Stimulated activated naive CD8-positive, alpha-beta T cell treated with anti-CD3 and anti-CD28 coated beads, Interleukin-15, Interleukin-2, amounts not matched to agents 100 U/mL and 50 U/mL, for 24 hours (primary cell): ENCODE data around the gene ZNF497.
A peak's percentile ranks its signal among the peaks of the same experiment; 100 is the strongest.
"Not testable (repeated sequence)": the region's sequence is repeated elsewhere in the genome, so short reads cannot be mapped to it uniquely, and the experiment has no call there.

ENCODE experiments used
- ATAC-seq: fragments of 150-1000 bp; cut with Tn5 transposase; one replicate; pipeline ENCODE4 v1.10.0; 2021
- DNase-seq: peaks from one replicate; pipeline ENCODE4 v3.0.0; 2021

The ZNF497 gene

DNA sequence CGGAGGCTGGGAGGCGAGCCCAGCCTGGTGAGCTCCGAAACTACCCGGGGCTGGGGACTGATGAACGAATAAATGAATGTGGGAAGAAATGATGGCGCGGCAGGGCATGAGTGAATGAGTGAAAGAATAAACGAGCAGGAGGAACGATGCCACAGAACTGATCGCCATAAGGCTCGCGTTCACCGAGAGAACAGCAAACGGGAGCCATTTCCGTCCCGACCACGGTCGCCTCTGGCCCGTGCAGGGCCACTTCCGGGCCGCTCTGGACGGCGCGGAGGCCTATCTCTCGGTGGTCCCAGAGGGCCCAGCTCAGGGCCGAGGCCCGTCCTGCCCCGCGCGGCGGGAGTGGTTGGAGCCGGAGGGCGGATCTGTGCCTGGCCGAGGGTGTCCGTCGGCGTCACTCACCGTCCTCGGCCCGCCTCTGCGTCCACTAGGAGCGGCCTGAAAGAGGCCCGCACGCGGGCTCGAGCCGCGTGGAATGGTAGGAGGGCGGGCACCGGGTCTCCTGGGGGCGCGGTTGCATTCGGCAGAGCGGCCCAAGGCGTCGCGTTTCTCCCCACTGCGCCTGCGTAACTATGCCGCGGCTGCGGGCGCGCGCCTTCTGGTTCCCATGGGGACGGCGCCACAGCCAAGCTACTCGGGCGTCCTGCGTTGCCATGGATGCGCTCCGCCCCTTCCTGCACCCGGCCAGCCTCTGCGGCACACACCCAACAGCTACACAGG is at the start of gene ZNF497:
Gene ZNF497, minus strand, starts transcription at position 480 of the 723 bp plus-strand sequence. CDS start 5,116 bp downstream, outside the sequence.
- ATAC-seq = peak; percentile 95
- peak; percentile 98 for DNase-seq

DNA sequence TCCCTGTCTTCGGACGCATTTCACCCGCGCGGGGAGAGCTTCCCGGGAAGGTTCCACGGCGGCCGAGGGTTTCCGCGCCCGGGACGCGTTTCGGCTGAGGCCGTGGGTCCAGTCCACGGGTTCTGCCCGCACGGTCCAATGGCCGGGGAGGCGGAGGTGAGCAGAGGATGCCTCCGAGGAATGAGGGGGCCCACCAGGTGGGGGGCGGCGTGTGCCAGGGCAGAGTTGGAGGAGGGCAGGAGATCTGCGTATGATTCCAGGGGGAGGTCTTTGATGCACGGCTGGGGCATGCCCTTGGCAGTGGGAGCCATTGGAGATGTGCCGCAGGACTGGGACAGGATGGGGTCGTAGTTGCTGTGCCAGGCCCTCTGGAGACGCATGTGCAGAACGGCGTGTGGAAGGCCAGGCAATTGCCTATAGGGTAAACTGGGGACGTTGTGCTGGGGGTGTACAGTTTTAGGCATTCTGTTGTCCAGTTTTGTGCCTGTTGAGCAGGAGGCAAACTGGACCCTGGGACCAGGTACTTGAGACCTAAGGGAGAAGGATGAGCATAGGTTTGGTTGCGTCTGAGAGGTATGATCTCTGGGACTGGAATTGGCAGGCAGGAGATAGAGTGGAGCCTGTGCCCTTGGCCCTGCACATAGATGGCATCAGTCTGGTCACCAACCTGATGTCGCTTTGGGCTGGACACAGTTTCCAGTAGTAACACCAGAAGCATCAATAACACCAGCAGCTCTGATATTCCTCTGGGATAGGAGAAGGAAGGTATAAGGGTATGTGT is 46.6 kb upstream of the ZNF497 start:
- peak; percentile 53 for DNase-seq
- ATAC-seq = peak; percentile 28

DNA sequence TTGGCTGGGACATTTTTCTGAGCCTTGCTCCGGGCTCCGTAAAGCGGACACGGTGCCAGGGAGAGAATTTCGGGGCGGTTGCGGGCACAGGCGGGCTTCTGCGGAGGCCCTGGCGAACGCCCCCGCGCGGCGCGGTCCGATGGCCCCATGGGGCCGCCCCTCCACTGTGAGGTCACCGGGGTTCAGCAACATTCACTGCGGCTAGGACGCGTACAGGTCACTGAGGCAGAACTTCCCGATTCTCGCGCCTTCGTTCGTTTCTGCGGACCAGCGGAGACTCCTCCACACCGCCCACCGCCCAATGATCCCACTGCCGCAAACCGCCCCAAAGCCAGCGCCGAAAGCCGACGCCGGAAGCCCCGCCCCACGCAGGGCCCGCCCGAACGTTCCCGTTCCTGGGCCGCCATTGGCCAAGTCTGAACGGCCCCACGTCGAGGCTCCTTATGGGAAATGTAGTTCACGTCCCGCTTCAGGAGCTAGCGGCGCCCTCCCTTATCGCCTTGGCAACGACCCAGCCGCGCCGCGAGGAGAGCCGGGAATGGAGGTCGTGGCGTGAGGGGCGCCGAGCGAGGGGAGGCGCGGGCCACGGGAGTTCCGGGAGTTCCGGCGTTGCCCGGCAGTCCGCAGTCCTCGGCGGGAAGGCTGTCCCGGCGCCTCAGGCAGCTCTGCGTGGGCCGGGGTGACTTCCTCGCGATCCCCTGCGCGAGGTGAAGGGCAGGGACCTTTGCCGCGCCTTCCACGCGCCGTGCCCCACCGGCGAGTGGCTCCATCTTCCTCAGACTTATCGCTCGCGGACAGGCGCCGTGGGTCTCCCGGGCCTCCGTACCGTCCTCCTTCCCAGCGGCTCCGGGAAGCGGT is 45.8 kb upstream of the ZNF497 start, which contains the start of gene ZNF584:
Gene ZNF584, plus strand, starts transcription at position 498 of the 858 bp plus-strand sequence. CDS start 499 bp downstream, outside the sequence.
- peak; percentile 96 for DNase-seq
- peak; percentile 96 for ATAC-seq

DNA sequence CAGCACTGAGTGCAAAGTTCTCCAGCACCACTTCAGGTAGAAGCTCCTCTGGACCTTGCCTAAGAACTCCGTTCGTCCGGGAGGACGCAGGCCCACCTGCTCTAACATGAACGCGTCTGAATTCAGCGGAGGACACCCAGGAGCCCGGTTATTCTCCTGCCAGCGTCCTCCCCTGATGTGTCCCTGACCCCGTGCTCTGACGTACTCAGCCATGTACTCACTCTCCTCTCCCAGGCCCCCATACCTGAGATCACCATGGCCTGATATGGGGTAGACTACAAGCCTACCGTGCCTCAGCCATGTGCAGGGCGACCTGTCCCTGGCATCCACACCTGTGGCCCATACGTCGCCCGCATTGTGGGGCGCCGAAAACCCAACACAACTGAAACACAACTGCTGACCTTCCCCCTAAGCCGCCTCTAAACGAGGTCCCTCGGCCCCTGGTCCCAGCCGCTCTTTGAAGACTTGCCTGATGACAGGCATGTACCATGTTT is 45.2 kb upstream of the ZNF497 start:
- peak; percentile 15 for ATAC-seq
- peak; percentile 26 for DNase-seq

DNA sequence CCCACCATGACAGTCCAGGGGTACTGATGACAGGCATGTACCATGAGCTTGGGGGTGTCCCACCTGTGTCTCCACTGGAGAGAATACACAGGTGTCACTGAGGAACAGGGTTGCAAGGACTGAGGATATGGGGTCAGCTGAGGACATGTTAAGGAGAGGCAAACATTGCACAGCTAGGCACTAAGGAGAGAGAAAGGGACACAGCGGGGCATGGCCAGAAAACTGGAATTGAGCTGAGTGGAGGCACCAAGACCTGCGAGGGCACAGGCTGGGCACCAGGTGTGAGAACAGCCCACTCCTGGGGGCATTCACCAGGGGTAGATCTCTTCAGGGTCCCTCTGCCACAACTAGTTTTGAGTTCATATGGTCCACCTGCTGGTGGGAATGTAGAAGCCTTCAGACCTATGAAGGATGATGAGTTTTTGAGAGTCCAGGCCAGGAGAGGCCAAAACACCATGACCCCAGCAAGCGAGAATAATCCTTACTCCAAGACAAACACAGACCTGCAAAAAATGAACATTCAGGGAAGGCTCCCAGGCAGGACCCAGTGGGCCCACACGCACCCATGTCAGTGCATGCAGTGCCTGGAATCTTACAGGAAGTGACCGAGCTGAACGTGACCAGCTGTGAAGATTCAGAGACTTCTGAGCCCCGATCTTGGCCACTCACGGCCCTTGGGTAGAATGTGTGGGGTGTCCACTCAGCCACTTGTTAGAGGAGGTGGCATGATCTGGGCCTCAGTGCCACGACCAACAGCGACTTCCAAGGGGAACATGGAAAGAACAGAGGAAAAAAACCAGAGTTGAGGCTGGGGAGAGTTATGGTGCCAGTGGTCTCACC is 44.5 kb upstream of the ZNF497 start:
- ATAC-seq (no peak), DNase-seq (no peak)

DNA sequence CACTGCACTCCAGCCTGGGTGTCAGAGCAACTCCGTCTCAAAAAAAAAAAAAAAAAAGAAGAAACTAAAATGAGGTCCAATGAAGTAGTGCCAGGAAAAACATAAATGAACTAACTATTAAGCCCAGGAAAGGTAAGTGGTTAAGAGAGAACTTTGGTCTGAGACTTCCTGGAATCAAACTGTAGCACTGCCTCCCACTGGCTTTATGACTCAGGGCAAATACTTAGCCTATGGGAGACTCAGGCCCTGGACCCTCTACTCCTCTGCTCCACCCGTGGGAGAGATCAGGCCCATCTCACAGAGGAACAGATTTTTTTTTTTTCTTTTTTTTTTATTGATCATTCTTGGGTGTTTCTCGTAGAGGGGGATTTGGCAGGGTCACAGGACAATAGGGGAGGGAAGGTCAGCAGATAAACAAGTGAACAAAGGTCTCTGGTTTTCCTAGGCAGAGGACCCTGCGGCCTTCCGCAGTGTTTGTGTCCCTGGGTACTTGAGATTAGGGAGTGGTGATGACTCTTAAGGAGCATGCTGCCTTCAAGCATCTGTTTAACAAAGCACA is 41.4 kb upstream of the ZNF497 start:
- DNase-seq, ATAC-seq: not testable (repeated sequence)

DNA sequence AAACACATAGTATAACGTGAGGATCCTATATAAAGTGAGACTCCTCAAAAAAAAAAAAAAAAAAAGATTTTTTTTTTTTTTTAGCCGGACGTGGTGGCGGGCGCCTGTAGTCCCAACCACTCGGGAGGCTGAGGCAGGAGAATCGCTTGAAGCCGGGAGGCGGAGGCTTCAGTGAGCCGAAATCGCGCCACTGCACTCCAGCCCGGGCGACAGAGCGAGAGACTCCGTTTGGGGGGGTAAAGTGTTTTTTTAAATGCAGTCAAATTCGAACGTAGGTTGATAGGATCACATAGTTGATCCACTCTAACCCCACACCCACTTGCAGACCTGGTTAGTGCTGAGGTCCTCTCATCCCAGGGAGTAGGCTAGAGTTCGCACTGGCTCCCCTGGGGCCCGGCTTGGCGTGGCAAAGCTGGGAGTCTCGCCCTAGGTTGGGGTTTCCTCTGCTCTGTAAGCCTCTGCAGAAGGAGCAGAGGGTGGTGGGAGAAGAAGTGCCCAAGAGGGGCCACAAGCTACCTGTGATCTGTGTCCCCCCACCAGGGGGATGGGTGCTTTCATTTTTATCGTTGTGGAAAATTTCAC is 39.4 kb upstream of the ZNF497 start:
- no peak for ATAC-seq
- no peak for DNase-seq

DNA sequence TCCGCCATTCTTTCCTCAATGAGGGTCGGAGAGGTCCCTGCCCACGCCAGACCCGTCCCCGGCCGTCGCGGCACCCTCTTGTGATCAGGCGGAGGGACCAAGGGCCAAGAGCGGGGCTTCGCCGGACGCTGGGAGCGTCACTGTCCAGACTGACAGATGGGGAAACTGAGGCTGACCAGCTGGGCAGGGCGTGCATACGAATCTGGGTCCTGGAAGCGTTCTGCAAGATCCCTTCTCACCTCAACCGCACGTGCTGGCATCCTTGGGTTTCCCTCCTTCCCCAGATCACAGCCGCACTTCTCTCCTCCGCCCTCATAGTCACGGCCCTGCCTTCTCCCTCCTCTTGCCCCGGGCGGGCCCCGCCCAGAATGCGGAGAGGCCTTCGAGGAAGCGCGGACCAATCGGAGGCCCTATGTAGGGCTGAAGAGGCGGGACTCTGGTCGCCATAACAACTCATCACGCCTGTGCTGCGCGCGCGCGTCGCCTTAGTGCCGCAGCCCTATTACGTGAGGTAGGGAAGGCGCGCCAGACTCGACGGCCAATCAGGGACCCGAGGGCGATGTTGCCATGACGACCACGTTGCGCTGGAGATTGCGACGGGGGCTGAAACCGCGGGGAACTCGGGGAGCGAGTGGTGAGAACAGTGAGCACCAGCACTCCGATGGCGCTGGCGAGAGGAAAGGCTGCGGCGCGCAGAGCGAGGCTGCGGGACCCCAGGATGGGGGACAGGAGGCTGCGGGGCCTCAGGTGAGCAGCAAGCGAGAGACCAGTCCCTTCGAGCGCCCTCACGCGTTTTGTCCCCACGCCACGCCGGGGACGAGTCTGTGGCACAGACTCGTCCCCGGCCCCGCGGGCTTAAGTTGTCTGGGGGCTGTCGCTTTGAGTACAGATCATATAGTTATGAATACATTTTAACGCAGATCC is 38.6 kb upstream of the ZNF497 start:
- ATAC-seq (peak; percentile 96), DNase-seq (peak; percentile 99)

DNA sequence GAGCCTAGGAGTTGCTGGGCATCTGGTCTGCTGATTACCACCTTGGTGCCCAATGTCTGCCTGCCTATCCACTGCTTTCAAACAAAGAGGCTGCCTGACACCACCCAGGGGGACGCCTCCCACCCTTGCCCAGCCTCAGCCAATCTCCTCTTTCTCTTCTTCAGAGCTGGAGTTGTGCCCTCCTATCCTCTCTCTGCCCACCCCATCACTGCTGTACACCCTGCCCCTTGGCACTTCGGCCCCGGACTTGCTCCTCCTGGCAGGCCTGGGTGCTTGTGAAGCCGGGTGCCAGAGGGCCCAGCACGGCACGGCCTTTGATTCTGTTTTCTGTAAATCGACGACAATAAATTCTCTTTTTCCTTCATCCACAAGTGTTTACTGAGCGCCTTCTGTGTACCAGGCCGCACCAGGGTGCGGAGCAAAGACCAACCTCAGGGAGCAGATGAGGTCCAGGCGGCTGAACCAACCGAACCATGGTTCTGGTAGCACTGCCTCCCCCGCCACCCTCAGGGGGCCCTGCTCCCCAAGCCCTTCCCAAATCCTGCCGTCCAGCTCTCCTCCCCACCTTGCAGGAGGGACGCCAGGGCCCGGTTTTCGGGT is 37.9 kb upstream of the ZNF497 start:
- no peak for DNase-seq
- ATAC-seq = no peak

DNA sequence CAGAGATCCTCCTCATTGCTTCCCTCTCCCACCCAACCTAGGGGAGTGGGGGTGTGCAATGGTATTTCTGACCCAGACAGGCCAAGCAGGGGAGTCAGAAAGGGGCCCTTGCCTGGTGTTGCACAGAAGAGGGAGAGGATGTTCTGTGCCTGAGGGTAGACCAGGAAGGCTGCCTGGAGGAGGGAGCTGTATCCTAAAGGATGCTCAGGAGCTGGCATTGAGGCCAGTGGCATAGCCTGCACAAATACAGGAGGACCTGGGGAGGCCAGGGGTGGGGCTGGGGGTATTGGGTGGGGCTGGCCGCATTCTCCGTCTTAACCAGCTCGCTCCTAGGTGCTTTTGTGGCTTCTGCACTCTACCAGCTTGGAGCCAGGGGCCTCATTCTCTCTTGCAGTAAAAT is 37.4 kb upstream of the ZNF497 start:
- DNase-seq = no peak
- no peak for ATAC-seq

DNA sequence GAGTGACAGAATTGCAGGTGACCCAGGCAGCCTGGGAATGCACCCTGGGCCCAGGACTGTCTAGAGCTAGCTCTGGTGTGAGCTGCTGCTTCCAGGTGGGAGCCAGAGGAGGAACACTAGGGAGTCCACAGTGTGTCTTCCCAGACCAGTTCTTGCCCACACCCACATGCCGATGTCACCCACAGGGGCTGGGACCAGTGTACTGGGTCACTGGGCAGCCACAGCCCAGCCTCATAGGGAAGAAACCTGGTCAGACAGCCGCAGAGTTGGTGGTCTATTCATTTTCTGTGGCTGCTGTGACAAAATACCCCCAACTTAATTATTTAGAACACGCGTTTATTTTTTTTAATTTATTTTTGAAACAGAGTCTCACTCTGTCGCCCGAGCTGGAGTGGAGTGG is 36.0 kb upstream of the ZNF497 start:
- ATAC-seq (no peak), DNase-seq (no peak)

DNA sequence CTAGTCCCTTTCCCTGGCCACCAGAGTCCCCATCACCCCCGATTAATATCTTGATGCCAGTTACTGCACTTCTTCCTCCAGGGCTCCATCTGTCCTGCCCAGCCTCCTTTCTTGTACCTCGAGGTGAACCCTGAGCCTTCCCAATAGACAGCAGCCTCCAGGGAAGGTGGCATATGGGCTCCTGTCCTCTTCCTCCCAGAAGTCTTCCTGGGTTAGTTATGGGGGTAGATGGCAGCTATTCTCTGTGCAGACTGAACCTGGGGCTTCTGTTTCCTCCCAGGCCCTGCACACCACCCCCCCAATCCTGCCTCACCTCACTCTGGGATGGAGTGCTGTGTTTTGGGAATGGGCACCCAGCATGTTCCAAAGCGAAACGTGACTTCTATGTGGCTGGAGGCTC is 35.5 kb upstream of the ZNF497 start:
- no peak for ATAC-seq

DNA sequence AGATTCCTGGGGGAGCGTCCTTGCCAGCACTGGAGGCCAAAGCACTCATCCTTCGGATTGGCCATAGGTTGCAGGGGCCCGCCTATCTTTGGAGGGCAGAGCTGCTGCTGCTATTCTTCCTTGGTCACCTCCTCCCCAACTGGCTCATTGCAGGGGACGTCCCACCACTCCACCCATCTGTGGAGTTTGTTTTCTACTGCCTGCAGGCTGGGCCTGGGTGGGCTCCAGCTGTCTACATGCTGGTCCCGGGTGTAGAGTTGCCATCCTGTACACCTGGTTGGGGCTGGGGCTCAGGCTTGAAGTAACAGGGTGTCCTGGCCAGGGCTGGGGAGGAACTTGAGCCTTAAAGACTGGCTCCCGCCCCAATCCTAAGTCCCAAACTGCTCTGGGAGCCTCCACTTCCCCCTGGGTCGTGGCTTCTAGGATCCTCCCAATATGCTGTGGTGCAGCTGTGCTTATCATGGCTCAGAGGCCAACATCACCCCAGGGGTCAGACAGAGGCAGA is 35.0 kb upstream of the ZNF497 start:
- DNase-seq (no peak), ATAC-seq (no peak)

More for the DNA sequence above, 35.5 kb upstream of the ZNF497 start:
- DNase-seq = no peak

DNA sequence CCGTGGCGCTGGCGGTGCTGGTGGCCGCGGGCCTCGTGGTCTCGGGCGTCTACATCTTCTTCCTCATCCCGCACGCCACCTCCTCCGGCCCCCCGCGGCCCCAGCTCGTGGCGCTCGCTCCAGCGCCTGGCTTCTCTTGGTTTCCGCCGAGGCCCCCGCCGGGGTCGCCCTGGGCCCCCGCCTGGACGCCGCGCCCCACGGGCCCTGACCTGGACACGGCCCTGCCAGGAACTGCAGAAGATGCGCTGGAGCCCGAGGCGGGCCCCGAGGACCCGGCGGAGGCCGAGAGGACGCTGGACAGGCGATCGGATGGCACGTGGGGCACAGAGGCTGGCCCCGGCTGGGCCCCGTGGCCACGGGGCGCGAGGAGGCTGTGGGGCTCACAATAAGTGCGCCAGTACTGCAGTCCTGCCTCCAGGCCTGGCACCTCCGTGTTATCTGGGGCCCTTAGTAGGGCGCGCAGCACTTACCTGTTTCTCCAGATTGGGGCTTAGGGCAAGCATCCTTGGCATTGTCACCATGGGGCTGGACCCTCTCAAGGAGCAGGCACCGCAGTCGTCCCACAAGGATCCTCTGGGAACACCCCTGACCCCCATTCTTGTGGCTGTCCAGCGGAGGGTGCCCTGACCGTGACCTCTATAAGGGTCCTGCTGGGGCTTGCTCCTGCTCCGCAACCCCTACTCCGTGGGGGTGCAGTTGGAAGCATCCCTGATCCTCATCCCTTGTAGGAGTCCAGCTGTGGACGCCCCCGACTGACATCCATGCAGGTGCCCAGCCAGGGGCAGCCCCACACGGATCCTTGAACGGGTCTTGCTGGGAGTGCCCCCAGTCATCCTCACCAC is 34.4 kb upstream of the ZNF497 start:
- ATAC-seq (no peak), DNase-seq (no peak)

DNA sequence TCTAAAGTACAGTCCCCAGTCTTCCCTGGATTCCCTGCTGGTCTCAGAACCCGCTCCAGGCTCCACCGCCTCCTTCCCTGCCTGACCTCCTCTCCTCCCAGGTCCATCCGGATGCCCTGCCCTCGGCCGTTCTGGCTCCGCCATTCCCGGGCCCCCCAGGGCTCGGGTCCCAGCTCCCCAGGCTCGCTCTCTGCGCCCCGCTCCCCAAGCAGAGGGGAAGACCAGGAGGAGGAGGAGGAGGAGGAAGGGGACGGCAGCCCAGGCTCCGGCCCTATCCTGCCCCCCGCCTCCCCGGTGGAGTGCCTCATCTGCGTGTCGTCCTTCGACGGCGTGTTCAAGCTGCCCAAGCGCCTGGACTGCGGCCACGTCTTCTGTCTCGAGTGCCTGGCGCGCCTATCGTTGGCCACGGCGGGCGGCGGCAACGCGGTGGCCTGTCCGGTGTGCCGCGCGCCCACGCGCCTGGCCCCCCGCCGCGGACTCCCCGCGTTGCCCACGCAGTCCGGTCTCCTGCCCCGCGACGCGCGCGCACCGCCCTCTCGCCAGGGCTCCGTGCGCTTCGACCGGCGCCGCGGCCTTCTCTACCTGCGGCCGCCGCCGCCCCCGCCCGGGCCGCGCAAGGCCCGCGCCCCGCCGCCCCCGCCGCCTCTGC is 33.6 kb upstream of the ZNF497 start:
- ATAC-seq (no peak), DNase-seq (no peak)

DNA sequence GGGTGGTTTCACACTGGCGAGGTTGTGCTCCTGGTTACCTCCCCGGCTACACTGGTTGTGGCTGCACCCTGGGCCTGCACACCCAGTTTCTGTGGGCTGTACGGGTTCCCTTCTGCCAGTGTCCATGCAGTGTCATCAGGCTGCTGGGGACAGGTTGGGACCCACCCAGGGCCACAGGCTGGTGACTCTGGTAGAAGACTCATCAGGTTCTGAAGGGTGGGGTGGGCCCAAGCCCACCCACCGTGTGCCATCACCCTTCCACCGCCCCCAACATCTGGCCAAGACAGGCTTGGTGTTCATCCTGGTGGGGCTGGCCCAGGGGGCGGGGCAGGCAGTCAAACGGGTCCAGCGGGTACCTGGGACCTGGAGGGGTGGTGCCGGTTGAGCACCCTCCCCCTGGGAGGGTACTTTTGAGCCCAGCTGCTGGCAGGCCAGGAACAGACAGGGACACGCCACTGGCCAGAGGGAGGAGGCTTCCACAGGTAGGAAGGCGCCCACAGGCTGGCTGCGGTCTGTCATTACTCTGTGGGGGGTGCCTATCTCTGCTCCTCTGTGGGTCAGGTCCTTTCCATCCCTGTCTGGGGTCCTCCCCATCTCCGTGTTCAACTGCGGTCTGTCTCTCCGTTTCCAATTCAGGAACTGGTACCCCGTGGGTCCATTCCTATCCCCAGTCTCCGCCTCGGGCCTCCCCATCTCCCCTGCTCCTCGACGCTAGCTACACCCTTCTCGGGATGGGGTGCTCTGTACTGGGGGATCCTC is 32.8 kb upstream of the ZNF497 start, which contains the start of gene RNF225:
Gene RNF225, plus strand, starts transcription at position 437 of the 759 bp plus-strand sequence. CDS start 434 bp downstream, outside the sequence.
- ATAC-seq (peak; percentile 44), DNase-seq (no peak)
